Stimulated activated CD4-positive, alpha-beta T cell treated with anti-CD3 and anti-CD28 coated beads, TNF-alpha, amount 100 ng/mL, for 4 hours (primary cell): ENCODE data around the gene EXOC7.

Experiments
- DNase-seq, 3 experiments: peaks; one replicate each; pipeline ENCODE4 v3.0.0-alpha.2; 2020; ENCODE audit warnings: low read depth in 3 of 3

Gene EXOC7

GRCh38 chr17:76040376-76040775, 63.2 kb downstream of the EXOC7 start:
- no peak for DNase-seq

- DNase-seq, result no peak
Measured at GRCh38 chr17:76039121-76039520, 64.5 kb downstream of the EXOC7 start.

GRCh38 chr17:76038050-76038449, 65.5 kb downstream of the EXOC7 start:
- no peak for DNase-seq

- no peak for DNase-seq
Measured at GRCh38 chr17:76036497-76037261, 66.9 kb downstream of the EXOC7 start.

GRCh38 chr17:76034428-76035350, 68.9 kb downstream of the EXOC7 start:
- DNase-seq, result no peak

GRCh38 chr17:76033139-76033538, 70.4 kb downstream of the EXOC7 start:
- no peak for DNase-seq

GRCh38 chr17:76032780-76033108, 70.8 kb downstream of the EXOC7 start:
- DNase-seq, result no peak

- no peak for DNase-seq
Measured at GRCh38 chr17:76032073-76032779, 71.4 kb downstream of the EXOC7 start.
